NCI-H1092 (cell line): ENCODE measurements around the gene LARGE2.
A peak's percentile ranks its signal among the peaks of the same experiment; 100 is the strongest.

Source experiments
- DNase-seq: peaks from one replicate; lab custom pipeline; 2025; lab: John Stamatoyannopoulos, UW

LARGE2 gene

DNA sequence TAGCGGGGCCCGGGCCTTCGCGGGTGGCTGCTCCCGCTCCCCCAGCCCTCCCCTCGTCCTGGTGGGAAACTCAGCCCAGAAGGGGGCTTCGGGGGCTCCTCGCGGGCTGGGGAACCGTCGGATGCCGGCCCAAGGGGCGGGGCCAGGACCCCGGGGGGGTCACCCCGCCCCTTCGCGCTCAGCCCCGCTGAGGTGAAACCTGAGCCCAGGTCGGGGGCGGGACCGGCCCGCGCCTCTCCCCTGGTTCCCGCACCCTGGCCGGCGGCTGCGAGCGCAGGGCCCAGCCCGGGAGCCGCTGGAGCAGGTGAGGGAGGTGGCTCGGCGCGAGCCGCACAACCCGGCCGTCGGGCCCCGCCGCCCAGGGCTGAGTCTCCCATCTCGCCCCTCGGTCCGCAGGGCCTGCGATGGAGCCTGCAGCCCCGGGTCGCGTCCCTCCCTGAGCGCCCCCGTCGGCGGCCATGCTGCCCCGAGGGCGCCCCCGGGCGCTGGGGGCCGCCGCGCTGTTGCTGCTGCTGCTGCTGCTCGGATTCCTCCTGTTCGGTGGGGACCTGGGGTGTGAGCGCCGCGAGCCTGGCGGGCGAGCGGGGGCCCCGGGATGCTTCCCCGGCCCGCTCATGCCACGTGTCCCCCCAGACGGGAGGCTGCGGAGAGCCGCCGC, at the start of gene LARGE2:
LARGE2 (plus strand) TSS at position 232 of the 658 bp plus-strand sequence; CDS start at position 459, 227 bp downstream.
- no peak for DNase-seq

DNA sequence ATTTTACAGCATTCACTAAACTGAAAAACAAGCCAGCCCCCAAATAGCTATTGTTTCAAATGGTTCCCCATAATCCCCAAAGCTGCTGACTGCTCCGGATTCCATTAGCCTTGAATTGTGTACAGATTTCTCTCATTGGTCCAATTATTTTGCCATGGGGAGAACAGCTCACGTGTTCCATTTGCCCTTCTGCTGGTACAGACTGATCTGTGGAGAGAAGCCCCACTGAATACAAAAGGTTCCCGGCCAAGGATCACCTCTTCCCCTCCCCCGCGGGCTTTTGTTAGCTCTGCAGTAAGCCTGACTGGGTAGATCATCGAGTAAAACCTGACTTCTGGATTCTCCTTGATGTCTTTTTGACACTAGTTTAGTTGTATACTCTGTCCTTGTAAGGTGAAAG, 46.1 kb upstream of the LARGE2 start:
- no peak for DNase-seq

DNA sequence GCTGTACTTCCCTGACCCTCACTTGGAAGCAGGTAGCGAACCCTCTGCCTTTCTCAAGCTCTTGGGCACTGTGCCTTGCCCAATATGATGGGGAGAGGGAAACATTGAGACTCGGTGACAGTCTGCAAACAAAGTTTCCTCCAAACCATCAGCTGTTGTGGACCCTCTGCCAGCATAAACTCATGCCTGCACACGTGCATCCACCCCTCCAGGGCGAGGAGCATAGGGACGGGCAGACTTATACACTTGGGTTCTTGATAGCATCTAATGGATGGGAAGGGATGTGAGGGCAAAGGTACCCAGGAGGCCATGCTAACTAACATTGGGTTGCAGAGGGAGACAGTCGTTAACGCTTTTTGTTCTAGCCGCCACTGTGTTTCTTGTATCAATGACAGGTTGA, 45.2 kb upstream of the LARGE2 start:
- no peak for DNase-seq

DNA sequence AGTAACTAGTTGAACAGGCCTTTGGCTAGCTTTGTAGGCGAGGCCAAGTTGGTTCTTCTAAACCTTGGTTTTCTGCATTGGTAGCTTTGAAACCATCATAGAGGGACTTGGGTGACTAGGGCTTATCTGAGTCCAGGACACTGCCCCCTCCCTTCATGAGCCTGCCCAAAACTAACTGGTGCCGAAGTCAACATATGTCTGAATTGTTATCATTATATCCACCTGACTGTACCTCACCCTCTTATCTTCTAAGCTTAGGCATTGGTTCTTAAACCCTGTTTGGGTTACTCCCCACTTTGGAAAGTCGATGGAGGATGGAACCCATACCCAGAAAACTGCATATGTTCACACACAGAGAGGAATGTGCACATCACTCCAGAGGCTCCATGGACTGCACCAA, 44.6 kb upstream of the LARGE2 start:
- DNase-seq: no peak

DNA sequence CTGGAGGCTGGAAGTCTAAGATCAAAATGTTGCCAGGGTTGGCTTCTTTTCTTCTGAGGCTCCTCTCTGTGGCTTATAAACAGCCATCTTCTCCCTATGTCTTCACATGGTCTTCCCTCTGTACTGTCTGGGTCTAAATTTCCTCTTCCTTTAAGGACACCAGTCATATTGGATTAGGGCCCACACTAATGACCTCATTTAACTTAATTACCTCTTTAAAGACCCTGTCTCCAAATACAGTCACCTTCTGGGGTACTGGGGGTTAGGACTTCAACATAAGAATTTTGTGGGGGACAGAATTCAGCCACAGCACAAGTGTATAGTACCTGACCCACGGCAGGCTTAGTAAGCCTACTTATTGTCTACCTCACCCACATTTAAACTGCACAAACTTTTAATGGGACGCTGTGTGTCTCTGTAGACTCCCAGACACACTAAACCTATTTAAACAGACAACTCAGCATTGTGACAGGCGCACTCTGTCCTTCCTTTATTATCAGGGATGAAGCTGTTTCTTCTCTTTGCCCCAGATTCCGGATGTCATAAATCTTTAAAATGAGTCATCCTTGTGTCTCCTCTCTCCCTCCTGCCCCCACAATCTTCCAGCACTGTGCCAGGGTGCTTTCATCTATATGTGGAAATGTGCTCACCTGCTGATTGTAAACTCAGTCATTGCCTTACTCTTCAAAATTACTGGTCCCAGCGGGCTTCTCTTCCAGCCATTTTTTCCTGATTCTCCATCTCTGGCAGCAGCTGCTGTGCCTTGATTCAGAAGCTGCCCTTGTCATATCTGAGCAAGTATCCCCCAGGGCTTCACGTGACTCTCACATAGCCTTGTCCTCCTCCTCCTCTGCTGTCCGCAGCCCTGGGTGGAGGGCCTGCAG, 42.4 kb upstream of the LARGE2 start:
- DNase-seq: no peak

DNA sequence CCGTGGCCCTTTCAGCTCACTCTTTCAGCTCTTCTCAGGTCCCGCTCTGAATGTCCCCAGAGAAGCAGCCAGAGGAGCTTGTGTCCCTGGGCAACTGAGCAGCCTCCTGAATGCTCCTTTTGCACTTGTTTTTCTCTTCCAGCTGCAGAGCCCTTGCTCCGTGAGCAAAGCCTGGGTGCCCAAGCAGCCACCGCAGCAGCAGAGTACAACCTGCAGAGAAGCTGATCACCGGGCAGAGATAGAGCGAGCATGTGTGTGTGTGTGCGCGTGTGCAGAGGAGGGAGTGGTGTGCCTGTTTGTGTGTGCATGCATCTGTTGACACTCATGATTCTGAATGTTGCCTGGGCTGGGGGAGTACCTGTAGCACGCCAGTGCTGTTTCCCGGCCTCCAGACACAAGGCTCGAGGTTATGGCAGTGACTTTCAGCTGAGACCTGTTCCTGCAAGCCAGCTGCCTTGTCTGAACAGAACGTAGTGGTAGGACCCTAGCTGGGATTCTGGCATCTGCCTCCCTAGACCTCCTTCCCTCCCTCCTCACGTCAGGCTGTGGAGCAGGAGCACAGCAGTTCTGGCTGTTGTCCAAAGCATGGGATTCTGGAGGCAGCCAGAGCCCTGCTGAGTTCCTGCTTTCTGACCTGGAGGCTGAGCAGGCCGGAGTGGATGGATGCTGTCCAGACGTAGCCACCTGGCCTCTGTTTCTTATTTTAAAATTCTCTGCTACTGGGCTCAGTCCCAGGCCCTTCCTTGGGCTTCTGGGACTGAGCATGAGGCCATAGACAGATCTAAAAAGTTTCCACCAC, 41.5 kb upstream of the LARGE2 start:
- DNase-seq: peak; percentile 39

DNA sequence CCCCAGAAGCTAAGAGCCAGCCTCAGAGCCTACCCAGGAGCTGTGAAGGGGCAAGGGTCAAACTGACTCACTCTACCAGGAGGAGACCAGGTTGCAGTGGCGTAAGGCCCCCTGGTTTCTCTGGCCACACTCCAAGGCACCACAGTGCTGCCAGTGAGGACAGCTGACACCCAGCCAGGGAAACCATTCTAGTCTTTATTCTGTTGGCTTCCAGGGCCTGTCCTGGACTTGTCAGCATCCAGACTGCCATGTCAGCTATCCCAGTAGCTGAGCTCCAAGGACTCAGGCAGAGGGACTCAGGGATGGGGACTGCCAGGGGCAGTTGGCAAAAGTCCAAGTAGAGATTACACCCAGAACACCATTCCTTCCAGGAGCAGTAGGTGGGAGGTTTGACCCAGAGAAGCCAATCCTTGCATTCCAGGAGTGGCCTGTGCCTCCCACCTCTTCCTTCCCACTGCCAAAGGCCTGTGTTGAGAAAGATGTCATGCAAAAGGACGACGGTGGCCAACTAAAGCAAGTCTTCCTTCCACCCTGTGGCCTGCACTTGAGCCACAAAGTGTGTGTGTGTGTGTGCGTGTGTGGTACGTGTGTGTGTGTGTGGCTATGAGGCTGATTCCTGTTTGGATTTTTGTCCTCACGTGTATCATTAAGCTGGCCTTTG, 40.6 kb upstream of the LARGE2 start:
- DNase-seq: no peak

DNA sequence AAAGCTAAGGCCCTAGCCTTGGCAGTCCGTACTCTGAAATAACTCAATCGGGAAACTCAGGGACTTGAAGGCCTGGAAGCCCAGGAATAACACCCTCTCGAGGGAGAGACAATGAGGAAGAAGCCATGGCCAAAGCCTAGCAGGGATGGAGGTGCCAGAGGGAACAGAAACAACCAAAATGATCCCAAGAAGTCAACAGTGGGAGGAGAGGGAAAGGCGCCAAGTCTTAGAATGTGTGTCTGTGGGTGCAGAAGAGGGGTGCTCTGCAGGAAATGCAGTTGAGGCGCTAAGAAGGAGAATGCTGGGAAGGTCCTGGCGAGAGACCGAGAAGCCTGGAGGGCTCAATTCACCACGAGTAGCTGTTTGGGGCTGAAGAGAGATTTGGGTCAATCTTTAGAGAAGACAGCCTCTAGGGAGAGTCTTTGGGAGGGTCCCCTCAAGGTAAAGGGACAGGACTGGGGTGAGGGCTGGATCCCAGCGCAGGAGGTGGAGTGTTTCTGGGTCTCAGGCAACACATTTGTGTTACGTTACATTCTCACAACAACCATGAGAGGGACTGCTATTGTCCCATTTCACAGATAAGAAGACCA, 37.8 kb upstream of the LARGE2 start:
- DNase-seq: no peak

DNA sequence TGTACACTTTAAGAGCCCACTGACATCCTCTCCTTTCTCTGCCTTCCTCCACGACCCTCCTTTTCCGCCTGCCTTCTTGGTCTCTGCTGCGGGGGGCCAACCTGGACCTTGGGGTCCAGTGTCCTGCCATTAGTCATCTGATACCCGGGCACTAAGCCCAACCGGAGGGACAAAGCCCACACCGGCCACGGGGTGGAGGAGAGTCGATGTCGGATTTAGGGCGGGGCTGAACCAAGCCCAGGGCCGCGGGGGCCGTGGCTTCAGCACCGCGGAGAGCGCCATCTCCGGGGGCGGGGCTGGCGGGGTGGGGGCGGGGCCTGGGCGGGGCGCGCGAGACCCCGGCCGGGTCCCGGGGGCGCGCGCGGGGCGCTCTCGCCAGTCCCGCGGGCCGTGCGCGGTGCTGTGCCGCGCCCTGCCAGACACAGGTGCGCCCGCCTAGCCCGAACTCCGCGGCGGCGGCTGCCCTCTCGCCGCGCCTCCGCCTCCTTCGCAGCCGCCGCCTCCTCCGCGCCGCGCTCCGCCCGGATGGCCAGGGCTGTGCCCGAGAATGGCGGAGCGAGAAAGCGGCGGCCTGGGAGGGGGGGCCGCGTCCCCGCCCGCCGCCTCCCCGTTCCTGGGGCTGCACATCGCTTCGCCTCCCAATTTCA, 37.1 kb upstream of the LARGE2 start, which contains the start of gene MAPK8IP1:
MAPK8IP1 (plus strand) TSS at position 378 of the 647 bp plus-strand sequence; CDS start at position 548, 170 bp downstream.
- DNase-seq: peak; percentile 55

DNA sequence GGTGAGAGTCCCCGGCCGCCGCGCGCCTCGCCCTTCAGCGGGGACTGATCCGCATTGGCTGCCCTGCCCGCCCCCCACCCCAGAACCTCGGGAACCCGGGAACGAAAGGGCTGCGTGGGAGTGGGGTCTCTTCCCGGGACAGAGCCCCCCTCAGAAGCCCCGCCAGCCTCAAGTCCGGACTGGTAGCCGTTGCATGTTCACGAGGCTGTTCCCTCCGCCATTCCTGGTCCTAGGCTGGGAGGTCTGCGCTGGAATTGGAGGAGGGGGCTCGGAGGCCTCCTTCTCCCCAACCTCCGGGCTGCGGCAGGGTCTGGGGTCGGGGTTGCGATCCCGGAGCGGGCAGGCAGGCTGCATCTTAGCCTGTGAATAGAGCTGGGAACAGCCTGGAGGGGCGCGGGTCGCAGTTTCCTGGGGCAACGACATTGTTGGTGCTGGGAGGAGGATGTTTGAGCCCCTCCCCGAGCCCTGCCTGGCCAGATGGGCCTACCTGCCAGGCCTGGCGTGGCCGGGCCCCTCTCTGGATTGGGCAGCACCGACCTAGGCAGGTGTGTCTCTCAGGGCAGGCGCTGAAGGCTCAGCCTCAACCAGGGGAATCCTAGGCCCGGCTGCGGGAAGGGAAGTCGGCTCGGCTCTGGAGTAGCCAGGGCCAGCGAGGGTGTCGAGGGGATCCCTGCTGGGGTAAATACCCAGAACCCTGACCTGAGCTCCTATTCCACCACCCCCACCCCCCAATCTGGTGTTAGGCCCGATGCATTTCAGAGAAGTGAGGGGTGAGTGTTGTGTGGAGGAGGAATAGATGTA, 36.3 kb upstream of the LARGE2 start:
- peak; percentile 12 for DNase-seq

DNA sequence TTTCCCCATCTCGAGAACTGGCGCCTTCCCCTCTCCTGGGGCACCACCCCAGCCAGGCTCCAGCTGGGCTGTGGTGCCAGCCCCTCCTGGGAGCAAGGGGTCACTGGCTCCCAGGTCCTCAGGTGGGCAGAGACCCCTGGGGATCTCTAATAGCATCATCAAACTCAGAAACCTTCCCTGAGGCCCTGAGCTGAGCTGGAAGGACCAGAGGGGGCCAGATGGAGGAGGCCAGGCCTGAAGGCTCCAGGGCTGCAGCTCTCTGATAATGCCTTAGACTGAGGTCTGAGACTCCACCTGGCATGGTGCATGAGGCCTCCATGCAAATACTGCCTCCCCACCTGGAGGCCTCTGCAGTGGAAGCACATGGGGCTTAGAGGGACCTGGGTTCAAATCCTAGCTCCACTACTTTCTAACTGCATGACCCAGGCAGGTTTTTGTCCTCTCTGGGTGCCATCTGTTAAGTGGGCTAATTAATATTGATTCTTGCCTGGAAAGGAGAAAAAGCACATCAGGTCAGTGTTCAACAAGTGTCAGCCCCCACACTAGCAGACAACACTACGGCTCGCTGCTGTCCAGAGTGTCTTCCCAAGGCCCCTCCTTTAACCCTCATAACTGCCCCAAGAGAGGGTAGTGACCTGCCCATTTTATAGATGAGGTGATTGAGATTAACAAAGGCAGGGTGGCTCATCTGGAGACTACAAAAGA, 35.5 kb upstream of the LARGE2 start:
- no peak for DNase-seq

DNA sequence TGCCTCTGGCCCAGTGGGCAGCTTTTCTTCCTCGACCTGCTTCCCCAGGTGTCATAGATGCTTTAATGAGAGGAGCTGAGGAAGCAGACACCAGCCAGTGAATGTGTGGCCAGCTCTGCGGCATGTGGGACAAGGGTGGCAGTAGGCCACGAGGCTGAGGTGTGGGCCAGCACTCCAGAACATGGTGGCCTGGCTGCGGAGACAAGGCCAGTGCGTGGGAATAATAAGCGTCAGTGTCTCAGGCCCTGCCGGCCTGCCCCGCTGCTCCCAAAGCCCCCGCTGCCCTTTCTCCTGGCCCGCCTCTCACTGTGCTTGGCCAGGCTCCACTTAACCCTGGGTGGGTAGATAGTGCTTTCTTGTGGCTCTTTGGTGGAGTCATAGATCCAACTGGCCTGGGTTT, 34.9 kb upstream of the LARGE2 start:
- no peak for DNase-seq

DNA sequence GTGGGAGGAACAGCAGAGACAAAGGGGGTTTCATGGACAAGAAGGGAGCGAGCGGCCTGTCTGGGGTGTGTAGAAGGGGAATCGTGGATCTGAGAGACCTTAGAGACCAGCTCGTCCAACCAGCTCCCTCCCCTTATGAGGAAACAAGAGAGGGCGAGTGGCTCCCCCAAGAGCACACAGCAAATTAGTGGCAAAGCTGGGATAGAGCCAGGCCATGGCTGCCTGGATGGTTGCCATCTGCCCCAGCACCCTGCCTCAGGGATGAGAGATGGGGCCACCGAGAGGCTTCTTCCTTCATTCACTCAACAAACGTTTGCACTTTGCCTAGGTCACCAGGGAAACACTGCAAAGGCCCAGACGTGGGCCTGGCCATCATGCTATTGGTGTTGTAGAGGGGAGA, 32.9 kb upstream of the LARGE2 start:
- DNase-seq: no peak

DNA sequence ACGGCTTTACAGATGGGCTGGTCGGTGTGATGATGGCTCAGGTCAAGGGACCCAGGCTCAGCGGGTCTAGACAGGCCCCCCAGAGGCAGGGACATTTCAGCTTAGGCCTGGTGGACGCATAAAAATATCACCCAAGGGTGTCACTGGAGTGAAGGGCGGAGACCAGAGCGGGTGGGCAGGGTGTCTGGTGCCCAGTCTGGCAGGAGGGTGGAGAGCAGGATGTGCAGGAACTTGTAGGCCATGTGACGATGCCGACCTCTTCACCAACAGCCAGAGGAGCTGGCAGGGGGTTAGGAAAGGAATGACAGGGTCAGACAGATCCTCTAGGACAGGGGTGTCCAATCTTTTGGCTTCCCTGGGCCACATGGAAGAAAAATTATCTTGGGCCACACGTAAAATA, 32.5 kb upstream of the LARGE2 start:
- no peak for DNase-seq

DNA sequence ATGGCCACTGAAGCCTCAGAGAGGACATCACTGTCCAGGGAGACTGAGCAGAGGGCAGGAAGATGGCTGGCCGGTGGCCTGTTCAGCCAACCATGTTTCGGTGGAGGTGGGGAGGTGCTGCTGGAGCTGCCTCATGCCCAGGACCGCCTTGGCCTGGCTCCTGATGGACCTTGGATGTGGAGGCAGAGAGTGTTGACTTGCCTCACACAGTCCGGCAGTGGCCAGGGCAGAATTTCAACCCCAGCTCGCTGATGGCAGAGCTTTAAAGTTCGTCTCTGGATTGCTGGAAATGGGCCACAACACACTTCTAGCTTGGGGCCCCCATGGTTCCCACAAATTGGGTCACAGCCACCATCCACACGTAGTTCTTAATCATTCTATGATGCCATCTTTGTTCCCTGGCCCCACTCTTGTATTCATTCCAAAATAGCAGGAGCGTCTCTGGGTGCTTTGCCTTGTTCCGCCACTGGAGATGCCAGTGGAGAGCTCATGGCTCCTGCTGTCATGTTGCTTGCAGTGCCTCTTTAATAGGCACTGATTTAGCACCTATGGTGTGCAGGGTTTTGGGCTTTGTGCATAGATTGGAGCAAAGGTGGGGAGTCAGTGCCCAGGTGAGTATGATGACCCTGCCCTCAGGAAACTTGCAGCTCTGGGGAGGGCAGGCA, 31.4 kb upstream of the LARGE2 start:
- no peak for DNase-seq

DNA sequence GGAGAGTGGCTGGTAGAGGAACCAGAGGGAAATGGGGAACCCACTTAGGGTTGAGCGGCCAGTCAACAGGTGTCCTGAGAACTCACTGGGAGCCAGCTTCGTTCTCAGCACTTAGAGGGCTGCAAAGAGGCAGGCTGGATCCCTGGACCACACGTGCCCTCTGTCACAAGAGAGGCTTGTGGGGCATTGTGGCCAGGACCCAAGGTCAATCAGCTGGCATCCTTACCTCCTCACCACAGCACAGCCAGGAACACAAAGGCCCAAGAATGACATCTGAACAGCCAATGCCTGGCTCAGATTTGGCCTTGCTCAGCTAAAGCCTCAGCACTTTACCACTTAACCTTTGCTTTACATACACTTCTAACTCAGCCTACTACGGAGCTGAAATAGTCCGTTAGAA, 29.6 kb upstream of the LARGE2 start:
- no peak for DNase-seq

DNA sequence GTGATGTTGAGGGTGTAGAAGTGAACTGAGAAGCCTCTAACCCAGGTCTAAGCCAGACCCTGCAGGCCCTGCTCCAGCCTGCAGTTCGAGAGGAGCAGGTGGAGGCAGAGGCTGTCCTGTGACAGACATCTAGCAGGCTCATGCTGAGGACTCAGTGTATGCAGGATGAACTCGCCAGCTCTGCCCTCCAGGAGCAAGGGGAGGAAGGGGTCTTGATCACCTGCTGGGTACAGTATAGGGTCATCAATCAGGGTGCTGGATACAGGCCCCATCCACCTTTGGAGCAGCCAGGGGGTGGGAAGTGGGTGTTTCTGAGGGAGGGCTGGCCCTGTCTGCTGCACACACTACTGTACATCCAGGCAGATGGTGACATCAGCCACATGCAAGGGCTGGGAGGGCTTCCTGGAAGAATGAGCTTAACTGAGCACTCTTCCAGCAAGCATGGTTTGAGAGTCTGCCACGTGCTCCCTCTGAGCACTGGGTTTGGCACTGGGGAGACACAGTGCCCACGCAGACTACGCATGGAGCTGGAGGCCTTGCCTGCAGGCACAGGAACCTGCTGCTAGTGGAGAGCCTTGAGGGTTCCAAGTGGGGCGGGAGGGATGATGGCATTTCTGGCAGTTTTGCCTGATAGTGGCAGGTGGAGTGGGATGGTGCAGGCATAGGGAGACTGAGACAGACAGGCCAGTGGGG, 27.8 kb upstream of the LARGE2 start:
- DNase-seq: no peak

DNA sequence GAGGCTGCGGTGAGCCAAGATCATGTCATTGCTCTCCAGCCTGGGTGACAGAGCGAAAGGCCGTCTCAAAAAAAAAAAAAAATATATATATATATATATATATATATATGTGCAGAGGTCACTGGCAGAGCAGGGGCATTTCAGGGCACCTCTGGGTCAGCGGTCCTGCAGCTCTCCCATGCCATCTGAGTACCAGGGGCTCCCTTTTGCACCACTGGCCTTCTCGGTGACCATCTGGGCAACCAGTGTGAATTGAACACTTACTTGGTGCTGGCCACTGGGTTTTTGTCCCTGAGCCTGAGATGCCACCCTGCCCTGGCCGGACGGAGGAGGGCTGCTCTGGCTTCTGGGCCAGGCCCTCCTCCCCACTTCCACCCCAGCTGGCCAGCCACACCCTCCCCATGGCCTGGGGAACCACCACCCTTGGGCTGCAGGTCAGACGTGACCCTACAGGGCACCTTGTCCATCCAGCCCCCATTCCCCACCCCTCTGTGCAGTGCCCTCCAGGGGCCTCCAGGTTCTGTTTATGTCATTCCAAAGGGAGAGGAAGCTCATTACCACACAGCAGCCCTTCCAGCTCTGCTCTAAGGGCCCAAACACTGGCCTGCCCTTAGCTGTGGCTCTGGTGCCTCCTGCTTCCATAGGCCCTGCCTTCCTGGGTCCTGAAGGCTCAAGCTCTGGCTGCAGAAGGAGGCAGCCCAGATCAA, 26.8 kb upstream of the LARGE2 start:
- DNase-seq: no peak
